HCT116 (cell line): Measurements from ENCODE around the gene GPR37. TPM values are rescaled to one million over a fixed set of nuclear protein-coding genes. Genes with fewer than 3 reads are reported as not detected.

Experiments used
- ATAC-seq: fragments of 200-7000 bp; cut with Tn5 transposase; 2 replicates; pipeline ENCODE4 v1.9.1; 2020; ENCODE audit warnings: mild to moderate bottlenecking, moderate library complexity
- BruUV-seq: library from RNA; stranded (reverse); fragments of 400-500 nt; replicated peaks from 2 replicates; lab custom pipeline; 2021; lab: Mats Ljungman, UMichigan
- CTCF ChIA-PET: fragments of 300-600 bp; sonication (Branson Sonifier 250); formaldehyde crosslinking; loops from one replicate; lab custom pipeline; 2021; ENCODE audit warnings: antibody characterized with exemption; lab: Charles Lee
- POLR2A ChIA-PET: fragments of 300-600, 350-600 bp; sonication (Branson Sonifier 250); formaldehyde crosslinking; loops from one replicate; lab custom pipeline; 2021; ENCODE audit warnings: antibody characterized with exemption; lab: Charles Lee
- RAD21 ChIA-PET, 2 experiments: fragments of 300-600 bp; sonication (Branson Sonifier 250); formaldehyde crosslinking; loops; one replicate each; lab custom pipeline; 2023; ENCODE audit warnings: low total read pairs in 2 of 2; ENCODE audit not compliant: uncharacterized antibody in 2 of 2, unreplicated experiment in 2 of 2, low non-redundant PET in 1 of 2; lab: Charles Lee
- DNase-seq: peaks from one replicate; pipeline ENCODE4 v3.0.0-alpha.2; 2010; ENCODE audit warnings: low read depth, low spot score
- H2AFZ ChIP-seq: fragments of 200-600 bp; shearing (Covaris generic), sonication (generic); 2 replicates; pipeline ENCODE4 v1.6.1; 2017; ENCODE audit warnings: low read depth, mixed run types, mixed read lengths, antibody characterized with exemption, low read length; ENCODE audit not compliant: poor library complexity, severe bottlenecking
- H3K27ac ChIP-seq: 2 replicates; pipeline ENCODE4 v1.5.1; 2012; ENCODE audit warnings: low read depth, low read length
- H3K27me3 ChIP-seq: fragments of 200-600 bp; sonication (generic); 2 replicates; pipeline ENCODE4 v1.6.1; 2016; ENCODE audit warnings: mixed run types, low read length, mixed read lengths; ENCODE audit not compliant: insufficient read depth
- H3K36me3 ChIP-seq, 2 experiments: fragments of 200-500 bp in 1 of 2; fragments of 200-600 bp in 1 of 2; sonication (Bioruptor generic) in 1 of 2; sonication (generic) in 1 of 2; 2 replicates each; pipeline versions ENCODE4 v1.5.1 to v1.6.1; 2014 to 2016; ENCODE audit warnings: low read length in 2 of 2, inconsistent platforms in 1 of 2, mixed read lengths in 1 of 2, mixed run types in 1 of 2; ENCODE audit not compliant: insufficient read depth in 2 of 2, control insufficient read depth in 1 of 2
- H3K4me1 ChIP-seq, 2 experiments: fragments of 200-600 bp in 1 of 2; sonication (generic) in 1 of 2; 2 replicates each; pipeline versions ENCODE4 v1.5.1 to v1.6.1; 2012 to 2017; ENCODE audit warnings: low read length in 2 of 2, inconsistent platforms in 1 of 2, mild to moderate bottlenecking in 1 of 2, mixed read lengths in 1 of 2, mixed run types in 1 of 2, moderate library complexity in 1 of 2; ENCODE audit not compliant: insufficient read depth in 2 of 2, control insufficient read depth in 1 of 2
- H3K4me2 ChIP-seq: fragments of 200-600 bp; sonication (generic); 2 replicates; pipeline ENCODE4 v1.6.1; 2017; ENCODE audit warnings: mixed run types, low read length, mixed read lengths
- H3K4me3 ChIP-seq, 2 experiments: fragments of 200-600 bp in 1 of 2; sonication (generic) in 1 of 2; replicated peaks in 1 of 2; 2 replicates each; pipeline ENCODE4 v1.5.1; 2011 to 2016; ENCODE audit warnings: low read length in 2 of 2, control low read depth in 1 of 2, low read depth in 1 of 2, mild to moderate bottlenecking in 1 of 2, mixed read lengths in 1 of 2, mixed run types in 1 of 2
- H3K79me2 ChIP-seq: fragments of 200-600 bp; sonication (generic); 2 replicates; pipeline ENCODE4 v1.6.1; 2017; ENCODE audit warnings: mild to moderate bottlenecking, mixed run types, low read length, moderate library complexity, mixed read lengths; ENCODE audit not compliant: insufficient read depth
- H3K9ac ChIP-seq: fragments of 200-600 bp; sonication (generic); 2 replicates; pipeline ENCODE4 v1.6.1; 2016; ENCODE audit warnings: low read length, mixed read lengths
- H3K9me2 ChIP-seq: fragments of 200-600 bp; sonication (generic), shearing (Covaris generic); 2 replicates; pipeline ENCODE4 v1.6.1; 2017; ENCODE audit warnings: mixed run types, mild to moderate bottlenecking, moderate library complexity; ENCODE audit not compliant: insufficient read depth
- H3K9me3 ChIP-seq, 2 experiments: fragments of 200-500 bp in 1 of 2; fragments of 200-600 bp in 1 of 2; sonication (Bioruptor generic) in 1 of 2; sonication (generic) in 1 of 2; 2 replicates each; pipeline ENCODE4 v1.6.1; 2014 to 2017; ENCODE audit warnings: low read length in 2 of 2, mixed read lengths in 2 of 2, inconsistent platforms in 1 of 2, low read depth in 1 of 2, mild to moderate bottlenecking in 1 of 2, mixed run types in 1 of 2, moderate library complexity in 1 of 2; ENCODE audit not compliant: control insufficient read depth in 1 of 2, insufficient read depth in 1 of 2
- H4K20me1 ChIP-seq: fragments of 200-600 bp; sonication (generic), shearing (Covaris generic); 2 replicates; pipeline ENCODE4 v1.6.1; 2017; ENCODE audit warnings: mixed run types, mild to moderate bottlenecking, moderate library complexity; ENCODE audit not compliant: insufficient read depth
- CBX3 ChIP-seq: IDR thresholded peaks from 2 replicates; pipeline ENCODE4 v1.6.1; 2012; ENCODE audit warnings: low read depth
- ELF1 ChIP-seq: IDR thresholded peaks from 2 replicates; pipeline ENCODE4 v1.6.1; 2012; ENCODE audit warnings: low read depth, borderline replicate concordance
- EZH2 ChIP-seq: fragments of 200-600 bp; sonication (generic); IDR thresholded peaks from 2 replicates; pipeline ENCODE4 v1.6.1; 2017; ENCODE audit warnings: antibody characterized with exemption, mixed run types
- EZH2phosphoT487 ChIP-seq: fragments of 200-600 bp; IDR thresholded peaks from 2 replicates; pipeline ENCODE4 v1.6.1; 2018; ENCODE audit warnings: antibody characterized with exemption, borderline replicate concordance
- FOSL1 ChIP-seq: IDR thresholded peaks from 2 replicates; pipeline ENCODE4 v1.6.1; 2012; ENCODE audit warnings: low read depth
- JUND ChIP-seq: IDR thresholded peaks from 2 replicates; pipeline ENCODE4 v1.6.1; 2012
- POLR2A ChIP-seq: IDR thresholded peaks from 2 replicates; pipeline ENCODE4 v1.7.0; 2011; ENCODE audit warnings: borderline replicate concordance; ENCODE audit not compliant: insufficient read depth, insufficient read length; ENCODE audit errors: extremely low read depth
- POLR2AphosphoS5 ChIP-seq: IDR thresholded peaks from 2 replicates; pipeline ENCODE4 v1.6.1; 2011; ENCODE audit warnings: mild to moderate bottlenecking, low read depth, low read length, moderate library complexity
- RAD21 ChIP-seq: IDR thresholded peaks from 2 replicates; pipeline ENCODE4 v1.6.1; 2012; ENCODE audit warnings: low read depth, mild to moderate bottlenecking
- REST ChIP-seq: IDR thresholded peaks from 2 replicates; pipeline ENCODE4 v1.6.1; 2012; ENCODE audit warnings: low read depth
- TCF7L2 ChIP-seq: IDR thresholded peaks from 2 replicates; pipeline ENCODE4 v1.7.0; 2011; ENCODE audit warnings: borderline replicate concordance, inconsistent platforms; ENCODE audit not compliant: insufficient read depth, insufficient read length; ENCODE audit errors: extremely low read depth
- ZFX ChIP-seq: fragments of 450-650 bp; IDR thresholded peaks from 2 replicates; pipeline ENCODE4 v1.6.1; 2017
- ZNF274 ChIP-seq: fragments of 200-500 bp; sonication (Bioruptor generic); IDR thresholded peaks from 2 replicates; pipeline ENCODE4 v1.6.1; 2014; ENCODE audit warnings: mild to moderate bottlenecking, low read depth, low read length, inconsistent platforms
- intact Hi-C: fragments of 100-400 bp; cut with micrococcal nuclease; formaldehyde crosslinking; loops from 2 replicates; pipeline ENCODE4 v1.10.0; 2022
- total RNA-seq: library from RNA; stranded (reverse); gene quantifications from one replicate; pipeline ENCODE4 v1.2.1, GENCODE V29; 2021; ENCODE audit not compliant: unreplicated experiment
- TF ChIP-seq, protein P1 (sequence below), 3 experiments: fragments of 200-600 bp in 1 of 3; sonication (generic) in 1 of 3; IDR thresholded peaks in 2 of 3; conservative IDR thresholded peaks in 1 of 3; 2 replicates each; pipeline ENCODE4 v1.5.1; 2012 to 2017; ENCODE audit warnings: low read depth in 2 of 3, low read length in 2 of 3, antibody characterized with exemption in 1 of 3, borderline replicate concordance in 1 of 3, control low read depth in 1 of 3, mild to moderate bottlenecking in 1 of 3, mixed read lengths in 1 of 3, mixed run types in 1 of 3, moderate library complexity in 1 of 3; ENCODE audit not compliant: insufficient read depth in 1 of 3
- TF ChIP-seq, protein P2 (sequence below): IDR thresholded peaks from 2 replicates; pipeline ENCODE4 v1.6.1; 2012

GPR37 gene
- total RNA-seq, 1 experiment from 2014 or later, result 2.2 TPM

GRCh38 chr7:124775422-124775821 lies 9.8 kb upstream of the GPR37 start:
- ChIA-PET POLR2A (no interaction called here), CTCF (no interaction called here), RAD21 (no interaction called here)
- H3K9ac ChIP-seq, result no peak overlapping the region
- no peaks in the 10 kb centered on the region for H4K20me1 ChIP-seq
- no peaks in the 10 kb centered on the region for H3K9me2 ChIP-seq
- H3K4me3 ChIP-seq, result no peak overlapping the region
- BruUV-seq, result no TSS peak
- intact Hi-C loops, result loop anchor here (10.0 kb wide), 1 partner anchor 501 kb away; no protein-coding TSS in a partner anchor
- no peak for DNase-seq
- H3K27ac ChIP-seq, result no peak overlapping the region
- no peaks in the 10 kb centered on the region for H3K4me1 ChIP-seq
- no peaks in the 10 kb centered on the region for H3K36me3 ChIP-seq
- no peak for TF ChIP-seq POLR2A
- no peak for TF ChIP-seq EZH2
- no peak for TF ChIP-seq POLR2AphosphoS5
- TF ChIP-seq ZFX, result no peak
- TF ChIP-seq CBX3, result no peak
- no peak for TF ChIP-seq REST
- TF ChIP-seq TCF7L2, result no peak
- TF ChIP-seq, protein P1, sequence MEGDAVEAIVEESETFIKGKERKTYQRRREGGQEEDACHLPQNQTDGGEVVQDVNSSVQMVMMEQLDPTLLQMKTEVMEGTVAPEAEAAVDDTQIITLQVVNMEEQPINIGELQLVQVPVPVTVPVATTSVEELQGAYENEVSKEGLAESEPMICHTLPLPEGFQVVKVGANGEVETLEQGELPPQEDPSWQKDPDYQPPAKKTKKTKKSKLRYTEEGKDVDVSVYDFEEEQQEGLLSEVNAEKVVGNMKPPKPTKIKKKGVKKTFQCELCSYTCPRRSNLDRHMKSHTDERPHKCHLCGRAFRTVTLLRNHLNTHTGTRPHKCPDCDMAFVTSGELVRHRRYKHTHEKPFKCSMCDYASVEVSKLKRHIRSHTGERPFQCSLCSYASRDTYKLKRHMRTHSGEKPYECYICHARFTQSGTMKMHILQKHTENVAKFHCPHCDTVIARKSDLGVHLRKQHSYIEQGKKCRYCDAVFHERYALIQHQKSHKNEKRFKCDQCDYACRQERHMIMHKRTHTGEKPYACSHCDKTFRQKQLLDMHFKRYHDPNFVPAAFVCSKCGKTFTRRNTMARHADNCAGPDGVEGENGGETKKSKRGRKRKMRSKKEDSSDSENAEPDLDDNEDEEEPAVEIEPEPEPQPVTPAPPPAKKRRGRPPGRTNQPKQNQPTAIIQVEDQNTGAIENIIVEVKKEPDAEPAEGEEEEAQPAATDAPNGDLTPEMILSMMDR (IDR thresholded peaks at IDR 0.05 in 2 of 3, conservative IDR thresholded peaks at IDR 0.05 in 1 of 3; ENCODE audit: borderline replicate concordance in 1 of 3, insufficient read depth in 1 of 3, low read depth in 2 of 3, low read length in 2 of 3), result no peak
- TF ChIP-seq, protein P2, sequence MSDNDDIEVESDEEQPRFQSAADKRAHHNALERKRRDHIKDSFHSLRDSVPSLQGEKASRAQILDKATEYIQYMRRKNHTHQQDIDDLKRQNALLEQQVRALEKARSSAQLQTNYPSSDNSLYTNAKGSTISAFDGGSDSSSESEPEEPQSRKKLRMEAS, result no peak
- no peak for TF ChIP-seq ELF1
- no peak for TF ChIP-seq FOSL1
- no peak for TF ChIP-seq JUND
- TF ChIP-seq RAD21, result no peak
- no peak for TF ChIP-seq ZNF274
- no peak for TF ChIP-seq EZH2phosphoT487
- TF ChIP-seq, all 23 proteins: peak for 0
- Histone ChIP-seq H3K27me3 (no peaks in the 10 kb centered on the region), H2AFZ (no peak overlapping the region), H3K9me3 (no peaks in the 10 kb centered on the region), H3K79me2 (no peaks in the 10 kb centered on the region), H3K4me2 (no peak overlapping the region)
- ATAC-seq, result no peak
